ENCODE measurements around the gene RASIP1.

RASIP1 gene

DNA sequence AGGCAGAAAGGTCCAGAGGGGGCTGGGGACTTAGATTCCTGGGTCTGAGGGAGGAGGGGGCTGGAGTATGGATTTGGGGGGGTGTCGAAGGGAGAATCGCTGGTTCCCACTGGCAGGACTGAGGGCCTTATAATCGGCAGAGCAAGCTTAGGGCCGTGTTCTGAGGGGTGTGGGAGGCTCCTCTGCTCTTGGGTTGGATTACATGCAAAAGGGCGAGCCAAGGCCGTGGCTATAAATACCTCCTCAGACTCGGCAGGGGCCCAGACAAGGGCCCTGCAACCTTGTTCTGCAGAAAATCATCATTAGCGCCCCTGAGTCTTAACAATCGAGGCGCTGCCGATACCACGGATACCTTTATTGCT, 20.2 kb downstream of the RASIP1 start:
- Histone ChIP-seq H3K27ac (ENCODE audit: extremely low read depth, low read depth, low read length) (peak overlapping the region; percentile 9; the same call in 1 of the 2 replicates), H3K4me1 (ENCODE audit: control insufficient read depth, insufficient read depth, low read length) (no peaks in the 10 kb centered on the region; the same call in 1 of the 2 replicates)

DNA sequence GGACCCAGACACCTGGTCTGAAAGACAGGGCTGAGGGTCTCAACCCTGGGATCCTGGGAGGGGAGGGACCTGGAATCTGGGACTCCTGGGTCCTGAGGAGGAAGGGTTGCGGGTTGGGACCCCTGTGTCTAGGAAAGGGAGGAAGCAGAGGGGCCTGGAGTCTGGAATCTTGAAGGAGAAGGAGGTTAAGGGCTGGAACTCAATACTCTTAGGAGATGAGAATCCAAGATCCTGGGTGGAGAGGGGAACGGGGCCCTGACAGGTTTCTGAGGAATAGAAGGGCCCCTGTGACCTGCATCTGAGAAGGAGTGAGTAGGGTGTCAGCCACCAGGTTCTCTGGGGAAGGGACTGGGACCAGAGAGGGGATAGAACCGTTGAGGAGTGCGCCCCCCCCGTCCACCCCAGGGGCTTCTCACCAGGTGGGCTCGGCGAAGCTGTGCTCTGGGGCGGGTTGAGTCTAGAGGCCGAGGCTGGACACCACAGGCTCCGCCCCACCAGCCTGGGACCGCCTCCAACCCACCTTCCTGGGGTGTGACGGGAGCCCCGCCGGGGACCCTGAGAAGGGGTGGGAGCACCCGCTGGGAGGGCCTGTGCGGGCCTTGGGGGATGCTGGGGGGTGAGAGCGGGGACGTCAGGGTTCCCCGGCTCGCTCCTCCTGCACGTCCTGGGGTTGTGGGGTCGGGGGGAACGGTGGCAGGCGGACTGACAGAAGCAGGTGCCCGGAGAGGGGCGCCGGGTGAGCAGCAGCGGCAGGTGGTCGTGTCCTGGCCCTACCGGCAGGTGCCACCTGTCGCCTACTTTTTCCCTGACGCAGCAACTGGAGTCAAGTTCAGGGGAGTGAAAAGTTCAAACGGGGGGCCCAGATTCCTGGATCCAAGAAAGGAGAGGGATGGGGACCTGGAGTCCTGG, 20.9 kb downstream of the RASIP1 start, which contains the start of gene MAMSTR:
MAMSTR (minus strand) TSS at position 463 of the 909 bp plus-strand sequence. CDS start 694 bp downstream, outside the sequence.
- Histone ChIP-seq H3K9me3 (ENCODE audit: control insufficient read depth, insufficient read depth, low read depth, low read length) (no peaks in the 10 kb centered on the region), H3K36me3 (ENCODE audit: control insufficient read depth in 2 of 2, insufficient read depth in 1 of 2, low read length in 2 of 2) (no peaks in the 10 kb centered on the region), H3K4me1 (ENCODE audit: control insufficient read depth, insufficient read depth, low read length) (peaks cover 5% of the 10 kb centered on the region), H3K4me3 (ENCODE audit: low read depth, low read length) (peak within 1 kb of the TSS; percentile 22), H3K27ac (ENCODE audit: extremely low read depth, low read depth, low read length) (peak within 1 kb of the TSS; percentile 9; the same call in 1 of the 2 replicates)
- POLR2A ChIA-PET: interaction anchor here (0.6 kb wide), 1 partner anchor 145 kb away, joined by 6 read pairs; no protein-coding TSS in a partner anchor
- CTCF ChIA-PET: interaction anchor here (1.4 kb wide), 1 partner anchor 74 kb away, joined by 8 read pairs; no protein-coding TSS in a partner anchor
- TF ChIP-seq ZSCAN30 (tag by site-specific recombination; IDR thresholded peaks at IDR 0.05) (no peak), ZIC2 (tag by site-specific recombination; IDR thresholded peaks at IDR 0.05) (peak; percentile 44; the same call in 1 of the 2 replicates), ZNF561 (tag by site-specific recombination; IDR thresholded peaks at IDR 0.05; ENCODE audit: borderline replicate concordance) (no peak), ZNF391 (tag by site-specific recombination; IDR thresholded peaks at IDR 0.05; ENCODE audit: borderline replicate concordance, low read depth) (no peak), ZNF404 (tag by site-specific recombination; IDR thresholded peaks at IDR 0.05) (no peak), MYNN (tag by site-specific recombination; IDR thresholded peaks at IDR 0.05; ENCODE audit: borderline replicate concordance) (no peak), ZNF473 (tag by site-specific recombination; IDR thresholded peaks at IDR 0.05) (no peak)
- TF ChIP-seq, protein P1, sequence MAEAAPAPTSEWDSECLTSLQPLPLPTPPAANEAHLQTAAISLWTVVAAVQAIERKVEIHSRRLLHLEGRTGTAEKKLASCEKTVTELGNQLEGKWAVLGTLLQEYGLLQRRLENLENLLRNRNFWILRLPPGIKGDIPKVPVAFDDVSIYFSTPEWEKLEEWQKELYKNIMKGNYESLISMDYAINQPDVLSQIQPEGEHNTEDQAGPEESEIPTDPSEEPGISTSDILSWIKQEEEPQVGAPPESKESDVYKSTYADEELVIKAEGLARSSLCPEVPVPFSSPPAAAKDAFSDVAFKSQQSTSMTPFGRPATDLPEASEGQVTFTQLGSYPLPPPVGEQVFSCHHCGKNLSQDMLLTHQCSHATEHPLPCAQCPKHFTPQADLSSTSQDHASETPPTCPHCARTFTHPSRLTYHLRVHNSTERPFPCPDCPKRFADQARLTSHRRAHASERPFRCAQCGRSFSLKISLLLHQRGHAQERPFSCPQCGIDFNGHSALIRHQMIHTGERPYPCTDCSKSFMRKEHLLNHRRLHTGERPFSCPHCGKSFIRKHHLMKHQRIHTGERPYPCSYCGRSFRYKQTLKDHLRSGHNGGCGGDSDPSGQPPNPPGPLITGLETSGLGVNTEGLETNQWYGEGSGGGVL (tag by site-specific recombination; IDR thresholded peaks at IDR 0.05): no peak
- TF ChIP-seq, protein P2, sequence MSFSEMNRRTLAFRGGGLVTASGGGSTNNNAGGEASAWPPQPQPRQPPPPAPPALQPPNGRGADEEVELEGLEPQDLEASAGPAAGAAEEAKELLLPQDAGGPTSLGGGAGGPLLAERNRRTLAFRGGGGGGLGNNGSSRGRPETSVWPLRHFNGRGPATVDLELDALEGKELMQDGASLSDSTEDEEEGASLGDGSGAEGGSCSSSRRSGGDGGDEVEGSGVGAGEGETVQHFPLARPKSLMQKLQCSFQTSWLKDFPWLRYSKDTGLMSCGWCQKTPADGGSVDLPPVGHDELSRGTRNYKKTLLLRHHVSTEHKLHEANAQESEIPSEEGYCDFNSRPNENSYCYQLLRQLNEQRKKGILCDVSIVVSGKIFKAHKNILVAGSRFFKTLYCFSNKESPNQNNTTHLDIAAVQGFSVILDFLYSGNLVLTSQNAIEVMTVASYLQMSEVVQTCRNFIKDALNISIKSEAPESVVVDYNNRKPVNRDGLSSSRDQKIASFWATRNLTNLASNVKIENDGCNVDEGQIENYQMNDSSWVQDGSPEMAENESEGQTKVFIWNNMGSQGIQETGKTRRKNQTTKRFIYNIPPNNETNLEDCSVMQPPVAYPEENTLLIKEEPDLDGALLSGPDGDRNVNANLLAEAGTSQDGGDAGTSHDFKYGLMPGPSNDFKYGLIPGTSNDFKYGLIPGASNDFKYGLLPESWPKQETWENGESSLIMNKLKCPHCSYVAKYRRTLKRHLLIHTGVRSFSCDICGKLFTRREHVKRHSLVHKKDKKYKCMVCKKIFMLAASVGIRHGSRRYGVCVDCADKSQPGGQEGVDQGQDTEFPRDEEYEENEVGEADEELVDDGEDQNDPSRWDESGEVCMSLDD (tag by site-specific recombination; IDR thresholded peaks at IDR 0.05): 0 out of 2 replicates have a peak, but pooled peaks have one; percentile 13

More for the DNA sequence above, 20.2 kb downstream of the RASIP1 start:
- ChIA-PET POLR2A (interaction anchor here (0.5 to 2.5 kb wide), 9 partner anchors 18 to 724 kb away, joined by 3 to 20 read pairs (median 5); partner anchors contain the start of genes DHDH, IZUMO1, PPP1R15A and RPL18), CTCF (interaction anchor here (0.6 to 1.4 kb wide), 5 partner anchors 14 to 460 kb away, joined by 3 to 8 read pairs (median 3); no protein-coding TSS in a partner anchor)
- Histone ChIP-seq H3K4me3 (ENCODE audit: low read depth, low read length) (peak overlapping the region; percentile 22), H3K9me3 (ENCODE audit: control insufficient read depth, insufficient read depth, low read depth, low read length) (no peaks in the 10 kb centered on the region), H3K36me3 (ENCODE audit: control insufficient read depth in 2 of 2, insufficient read depth in 1 of 2, low read length in 2 of 2) (no peaks in the 10 kb centered on the region)
- TF ChIP-seq ZNF837 (tag by site-specific recombination; IDR thresholded peaks at IDR 0.05) (no peak), ZNF629 (tag by site-specific recombination; IDR thresholded peaks at IDR 0.05) (no peak), ZNF555 (tag by site-specific recombination; conservative IDR thresholded peaks at IDR 0.05) (no peak), SP7 (tag by site-specific recombination; IDR thresholded peaks at IDR 0.05) (peak; percentile 15; the same call in 1 of the 2 replicates), SP3 (tag by site-specific recombination; IDR thresholded peaks at IDR 0.05) (no peak), WT1 (tag by site-specific recombination; IDR thresholded peaks at IDR 0.05) (0 out of 2 replicates have a peak, but pooled peaks have one; percentile 10), ZNF341 (tag by site-specific recombination; IDR thresholded peaks at IDR 0.05; ENCODE audit: low read depth) (no peak), ZNF140 (tag by site-specific recombination; IDR thresholded peaks at IDR 0.05) (no peak), ZXDB (tag by site-specific recombination; IDR thresholded peaks at IDR 0.05) (no peak), EGR2 (tag by site-specific recombination; IDR thresholded peaks at IDR 0.05; ENCODE audit: low read depth) (0 out of 2 replicates have a peak, but pooled peaks have one; percentile 14), YY1 (tag by site-specific recombination; IDR thresholded peaks at IDR 0.05) (no peak), BCL11A (tag by site-specific recombination; IDR thresholded peaks at IDR 0.05; ENCODE audit: low read depth) (no peak), ZNF146 (tag by site-specific recombination; IDR thresholded peaks at IDR 0.05) (no peak)
- TF ChIP-seq, protein P3, sequence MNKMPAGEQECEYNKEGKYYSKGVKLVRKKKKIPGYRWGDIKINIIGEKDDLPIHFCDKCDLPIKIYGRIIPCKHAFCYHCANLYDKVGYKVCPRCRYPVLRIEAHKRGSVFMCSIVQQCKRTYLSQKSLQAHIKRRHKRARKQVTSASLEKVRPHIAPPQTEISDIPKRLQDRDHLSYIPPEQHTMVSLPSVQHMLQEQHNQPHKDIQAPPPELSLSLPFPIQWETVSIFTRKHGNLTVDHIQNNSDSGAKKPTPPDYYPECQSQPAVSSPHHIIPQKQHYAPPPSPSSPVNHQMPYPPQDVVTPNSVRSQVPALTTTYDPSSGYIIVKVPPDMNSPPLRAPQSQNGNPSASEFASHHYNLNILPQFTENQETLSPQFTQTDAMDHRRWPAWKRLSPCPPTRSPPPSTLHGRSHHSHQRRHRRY (tag by site-specific recombination; IDR thresholded peaks at IDR 0.05): no peak
- TF ChIP-seq, protein P4, sequence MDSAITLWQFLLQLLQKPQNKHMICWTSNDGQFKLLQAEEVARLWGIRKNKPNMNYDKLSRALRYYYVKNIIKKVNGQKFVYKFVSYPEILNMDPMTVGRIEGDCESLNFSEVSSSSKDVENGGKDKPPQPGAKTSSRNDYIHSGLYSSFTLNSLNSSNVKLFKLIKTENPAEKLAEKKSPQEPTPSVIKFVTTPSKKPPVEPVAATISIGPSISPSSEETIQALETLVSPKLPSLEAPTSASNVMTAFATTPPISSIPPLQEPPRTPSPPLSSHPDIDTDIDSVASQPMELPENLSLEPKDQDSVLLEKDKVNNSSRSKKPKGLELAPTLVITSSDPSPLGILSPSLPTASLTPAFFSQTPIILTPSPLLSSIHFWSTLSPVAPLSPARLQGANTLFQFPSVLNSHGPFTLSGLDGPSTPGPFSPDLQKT (IDR thresholded peaks at IDR 0.05; ENCODE audit: borderline replicate concordance, low read depth, low read length): no peak
- TF ChIP-seq, protein P5, sequence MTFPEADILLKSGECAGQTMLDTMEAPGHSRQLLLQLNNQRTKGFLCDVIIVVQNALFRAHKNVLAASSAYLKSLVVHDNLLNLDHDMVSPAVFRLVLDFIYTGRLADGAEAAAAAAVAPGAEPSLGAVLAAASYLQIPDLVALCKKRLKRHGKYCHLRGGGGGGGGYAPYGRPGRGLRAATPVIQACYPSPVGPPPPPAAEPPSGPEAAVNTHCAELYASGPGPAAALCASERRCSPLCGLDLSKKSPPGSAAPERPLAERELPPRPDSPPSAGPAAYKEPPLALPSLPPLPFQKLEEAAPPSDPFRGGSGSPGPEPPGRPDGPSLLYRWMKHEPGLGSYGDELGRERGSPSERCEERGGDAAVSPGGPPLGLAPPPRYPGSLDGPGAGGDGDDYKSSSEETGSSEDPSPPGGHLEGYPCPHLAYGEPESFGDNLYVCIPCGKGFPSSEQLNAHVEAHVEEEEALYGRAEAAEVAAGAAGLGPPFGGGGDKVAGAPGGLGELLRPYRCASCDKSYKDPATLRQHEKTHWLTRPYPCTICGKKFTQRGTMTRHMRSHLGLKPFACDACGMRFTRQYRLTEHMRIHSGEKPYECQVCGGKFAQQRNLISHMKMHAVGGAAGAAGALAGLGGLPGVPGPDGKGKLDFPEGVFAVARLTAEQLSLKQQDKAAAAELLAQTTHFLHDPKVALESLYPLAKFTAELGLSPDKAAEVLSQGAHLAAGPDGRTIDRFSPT (tag by site-specific recombination; IDR thresholded peaks at IDR 0.05): no peak
- TF ChIP-seq, protein P6, sequence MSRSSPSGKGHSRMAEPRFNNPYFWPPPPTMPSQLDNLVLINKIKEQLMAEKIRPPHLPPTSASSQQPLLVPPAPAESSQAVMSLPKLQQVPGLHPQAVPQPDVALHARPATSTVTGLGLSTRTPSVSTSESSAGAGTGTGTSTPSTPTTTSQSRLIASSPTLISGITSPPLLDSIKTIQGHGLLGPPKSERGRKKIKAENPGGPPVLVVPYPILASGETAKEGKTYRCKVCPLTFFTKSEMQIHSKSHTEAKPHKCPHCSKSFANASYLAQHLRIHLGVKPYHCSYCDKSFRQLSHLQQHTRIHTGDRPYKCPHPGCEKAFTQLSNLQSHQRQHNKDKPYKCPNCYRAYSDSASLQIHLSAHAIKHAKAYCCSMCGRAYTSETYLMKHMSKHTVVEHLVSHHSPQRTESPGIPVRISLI (tag by site-specific recombination; IDR thresholded peaks at IDR 0.05): no peak
